Measurements from ENCODE around the gene F9.

F9 gene

DNA sequence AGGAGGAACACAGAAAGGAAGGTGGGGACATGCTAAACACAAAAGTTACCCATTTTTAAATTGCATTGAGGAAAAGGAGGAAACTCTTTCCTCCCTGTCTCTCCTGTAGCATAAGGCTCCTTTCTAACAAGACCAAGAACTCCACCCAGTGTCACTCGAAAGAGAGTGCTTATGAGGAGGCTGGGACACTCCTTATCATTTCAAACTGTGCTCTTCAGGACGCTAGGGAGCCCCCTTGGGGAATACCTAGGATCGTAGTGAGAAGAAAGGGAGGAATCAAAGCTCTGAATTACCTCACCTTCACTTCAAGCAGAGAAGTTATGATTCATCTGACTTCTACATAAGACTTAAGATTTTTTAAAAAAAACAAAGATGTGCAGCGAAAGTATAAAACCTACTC is 65.5 kb downstream of the F9 start:
- H3K4me3 ChIP-seq (ENCODE audit: low read depth, low read length), result no peak overlapping the region
- TF ChIP-seq, protein P1, sequence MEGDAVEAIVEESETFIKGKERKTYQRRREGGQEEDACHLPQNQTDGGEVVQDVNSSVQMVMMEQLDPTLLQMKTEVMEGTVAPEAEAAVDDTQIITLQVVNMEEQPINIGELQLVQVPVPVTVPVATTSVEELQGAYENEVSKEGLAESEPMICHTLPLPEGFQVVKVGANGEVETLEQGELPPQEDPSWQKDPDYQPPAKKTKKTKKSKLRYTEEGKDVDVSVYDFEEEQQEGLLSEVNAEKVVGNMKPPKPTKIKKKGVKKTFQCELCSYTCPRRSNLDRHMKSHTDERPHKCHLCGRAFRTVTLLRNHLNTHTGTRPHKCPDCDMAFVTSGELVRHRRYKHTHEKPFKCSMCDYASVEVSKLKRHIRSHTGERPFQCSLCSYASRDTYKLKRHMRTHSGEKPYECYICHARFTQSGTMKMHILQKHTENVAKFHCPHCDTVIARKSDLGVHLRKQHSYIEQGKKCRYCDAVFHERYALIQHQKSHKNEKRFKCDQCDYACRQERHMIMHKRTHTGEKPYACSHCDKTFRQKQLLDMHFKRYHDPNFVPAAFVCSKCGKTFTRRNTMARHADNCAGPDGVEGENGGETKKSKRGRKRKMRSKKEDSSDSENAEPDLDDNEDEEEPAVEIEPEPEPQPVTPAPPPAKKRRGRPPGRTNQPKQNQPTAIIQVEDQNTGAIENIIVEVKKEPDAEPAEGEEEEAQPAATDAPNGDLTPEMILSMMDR (IDR thresholded peaks at IDR 0.05; ENCODE audit: borderline replicate concordance, insufficient read depth, low read depth, low read length), result no peak

- H3K4me3 ChIP-seq (ENCODE audit: low read depth, low read length), result no peak overlapping the region
- TF ChIP-seq, protein P1 (IDR thresholded peaks at IDR 0.05; ENCODE audit: borderline replicate concordance, insufficient read depth, low read depth, low read length), result no peak
Measured at GRCh38 chrX:139600105-139600504, 69.6 kb downstream of the F9 start.
